Breast epithelium (tissue), 4 donors: ENCODE data around the gene NOD2. TPM values are rescaled to one million over a fixed set of nuclear protein-coding genes. Genes with fewer than 3 reads are reported as not detected.

Experiments used
- DNase-seq, 2 donors: peaks; one replicate each; pipeline ENCODE4 v3.0.0-alpha.2; 2019; ENCODE audit warnings: low spot score in 2 of 2
- H3K27ac ChIP-seq, 2 donors: fragments of 200-600 bp; sonication (generic) in 1 of 2; one replicate each; pipeline ENCODE4 v1.5.1; 2016 to 2019; ENCODE audit warnings: mild to moderate bottlenecking in 1 of 2
- H3K27me3 ChIP-seq, 2 donors: fragments of 200-600 bp; sonication (generic) in 1 of 2; one replicate each; pipeline versions ENCODE4 v1.5.1 to v1.6.0; 2017 to 2019; ENCODE audit warnings: control low read depth in 1 of 2, mild to moderate bottlenecking in 1 of 2
- H3K36me3 ChIP-seq: fragments of 200-600 bp; one replicate; pipeline ENCODE4 v1.5.1; 2019
- H3K4me1 ChIP-seq, 2 donors: fragments of 200-600 bp; sonication (generic); one replicate each; pipeline ENCODE4 v1.5.1; 2016 to 2019; ENCODE audit warnings: control low read depth in 1 of 2
- H3K4me3 ChIP-seq, 3 donors: fragments of 200-600 bp; sonication (generic); 1 replicate in 2 of 3; 2 replicates in 1 of 3; pipeline ENCODE4 v1.5.1; 2016 to 2019; ENCODE audit warnings: mild to moderate bottlenecking in 3 of 3, moderate library complexity in 2 of 3
- H3K9me3 ChIP-seq, 2 donors: fragments of 200-600 bp; sonication (generic) in 1 of 2; one replicate each; pipeline ENCODE4 v1.5.1; 2016 to 2019; ENCODE audit warnings: control low read depth in 1 of 2
- CTCF ChIP-seq, 3 donors: fragments of 450-650 bp; IDR thresholded peaks; one replicate each; pipeline ENCODE4 v1.5.1; 2016 to 2017; ENCODE audit warnings: antibody characterized with exemption in 3 of 3, mild to moderate bottlenecking in 3 of 3, moderate library complexity in 3 of 3
- POLR2A ChIP-seq: fragments of 450-650 bp; IDR thresholded peaks from one replicate; pipeline ENCODE4 v1.6.1; 2016; ENCODE audit warnings: antibody characterized with exemption, mild to moderate bottlenecking, moderate library complexity
- POLR2AphosphoS5 ChIP-seq, 3 donors: sonication (generic); formaldehyde crosslinking; IDR thresholded peaks; one replicate each; pipeline ENCODE4 v1.6.1; 2017; ENCODE audit warnings: antibody characterized with exemption in 3 of 3
- intact Hi-C: fragments of 100-400 bp; cut with DNase I; formaldehyde crosslinking; loops from one replicate; pipeline ENCODE4 v1.15.1; 2023; ENCODE audit warnings: low total_unique reads
- total RNA-seq, 3 donors: library from RNA; depleted of rRNA; stranded (reverse); fragments of >200 nt; gene quantifications; one replicate each; pipeline ENCODE4 v1.1.0, GENCODE V29; 2016

The NOD2 gene
- total RNA-seq, 3 donors from 2014 or later, result 2.6 to 4.9 (median 3.8) TPM

- peaks cover 0 to 4% of the 10 kb centered on the region in 2 donors for H3K4me1 ChIP-seq
- intact Hi-C loops, result no loop called here
- no peak for DNase-seq
- H3K4me3 ChIP-seq, result no peak overlapping the region
- peak overlapping the region in 1 of 2 donors; percentile 90 for H3K27ac ChIP-seq
- no peaks in the 10 kb centered on the region for H3K36me3 ChIP-seq
- H3K9me3 ChIP-seq, result no peaks in the 10 kb centered on the region
- TF ChIP-seq POLR2AphosphoS5 (IDR thresholded peaks at IDR 0.05), result no peak
- no peaks in the 10 kb centered on the region for H3K27me3 ChIP-seq
Observed at GRCh38 chr16:50743581-50744225, 50.3 kb downstream of the NOD2 start.

- Histone ChIP-seq H3K27ac (no peak overlapping the region), H3K36me3 (no peaks in the 10 kb centered on the region), H3K9me3 (no peaks in the 10 kb centered on the region), H3K4me1 (peaks cover 0 to 4% of the 10 kb centered on the region in 2 donors), H3K27me3 (no peaks in the 10 kb centered on the region), H3K4me3 (no peak overlapping the region)
- DNase-seq, result no peak
- TF ChIP-seq CTCF (IDR thresholded peaks at IDR 0.05) (no peak), POLR2AphosphoS5 (IDR thresholded peaks at IDR 0.05) (no peak), POLR2A (no peak)
- intact Hi-C loops, result no loop called here
Observed at GRCh38 chr16:50744881-50745280, 51.5 kb downstream of the NOD2 start.

- TF ChIP-seq POLR2AphosphoS5 (IDR thresholded peaks at IDR 0.05), result no peak
- no peak for TF ChIP-seq CTCF (IDR thresholded peaks at IDR 0.05)
- TF ChIP-seq POLR2A, result no peak
- Histone ChIP-seq H3K9me3 (no peaks in the 10 kb centered on the region), H3K4me3 (no peak overlapping the region), H3K36me3 (no peaks in the 10 kb centered on the region), H3K27me3 (no peaks in the 10 kb centered on the region), H3K27ac (no peak overlapping the region), H3K4me1 (peaks cover 0 to 4% of the 10 kb centered on the region in 2 donors)
- DNase-seq, result no peak
- intact Hi-C loops, result no loop called here
Observed at GRCh38 chr16:50745940-50746339, 52.5 kb downstream of the NOD2 start.

GRCh38 chr16:50747207-50747956 is 54.0 kb downstream of the NOD2 start:
- DNase-seq, result no peak
- H3K27ac ChIP-seq, result no peak overlapping the region
- H3K9me3 ChIP-seq, result no peaks in the 10 kb centered on the region
- H3K27me3 ChIP-seq, result no peaks in the 10 kb centered on the region
- no peaks in the 10 kb centered on the region for H3K36me3 ChIP-seq
- peaks cover 0 to 4% of the 10 kb centered on the region in 2 donors for H3K4me1 ChIP-seq
- TF ChIP-seq CTCF (IDR thresholded peaks at IDR 0.05) (peak in 1 of 3 donors; percentile 16), POLR2A (no peak)
- no peak overlapping the region for H3K4me3 ChIP-seq
- intact Hi-C loops, result no loop called here

- intact Hi-C loops, result no loop called here
- TF ChIP-seq POLR2AphosphoS5 (IDR thresholded peaks at IDR 0.05), result no peak
- no peak for TF ChIP-seq POLR2A
- TF ChIP-seq CTCF (IDR thresholded peaks at IDR 0.05), result no peak
- Histone ChIP-seq H3K4me1 (no peaks in the 10 kb centered on the region), H3K4me3 (no peak overlapping the region), H3K9me3 (no peaks in the 10 kb centered on the region), H3K27me3 (no peaks in the 10 kb centered on the region), H3K27ac (no peak overlapping the region), H3K36me3 (no peaks in the 10 kb centered on the region)
- DNase-seq, result no peak
Observed at GRCh38 chr16:50751528-50751927, 58.1 kb downstream of the NOD2 start.
